H1 (cell line): Measurements from ENCODE around the gene TRIM21. TPM values are rescaled to one million over a fixed set of nuclear protein-coding genes. Genes with fewer than 3 reads are reported as not detected.

Experiments
- CTBP2 ChIP-seq: IDR thresholded peaks from 2 replicates; pipeline ENCODE4 v1.7.0; 2011; ENCODE audit warnings: borderline replicate concordance, mild to moderate bottlenecking, moderate library complexity, mixed read lengths, low read length; ENCODE audit not compliant: insufficient read depth, insufficient read length
- YY1 ChIP-seq: IDR thresholded peaks from 2 replicates; pipeline ENCODE4 v1.6.1; 2011; ENCODE audit warnings: low read depth, mild to moderate bottlenecking, low read length
- polyA plus RNA-seq, 7 experiments: library from polyadenylated mRNA; depleted of rRNA in 3 of 7; stranded (reverse) in 5 of 7; unstranded in 2 of 7; fragments of >200 nt in 5 of 7; fragments of 200-250 nt in 2 of 7; gene quantifications; 1 replicate in 5 of 7; 2 replicates in 1 of 7; 4 replicates in 1 of 7; pipeline versions ENCODE4 v1.2.1 to v1.2.3, GENCODE V29; 2011 to 2013; ENCODE audit warnings: missing spikeins in 2 of 7, mixed read lengths in 2 of 7
- total RNA-seq: library from RNA; stranded (reverse); fragmentation: NEBNext Ultra II Directional; extraction: Animal tissue kit (Norgen Biotek cat#: 25700); gene quantifications from 2 replicates; pipeline ENCODE4 v1.2.1, GENCODE V29; 2021
- TF ChIP-seq, protein P1 (sequence below): IDR thresholded peaks from 2 replicates; pipeline ENCODE4 v1.6.1; 2011; ENCODE audit warnings: low read length, improper control_type of control experiment
- TF ChIP-seq, protein P2 (sequence below): IDR thresholded peaks from 2 replicates; pipeline ENCODE4 v1.6.1; 2012; ENCODE audit warnings: inconsistent platforms
- TF ChIP-seq, protein P3 (sequence below): IDR thresholded peaks from 2 replicates; pipeline ENCODE4 v1.6.1; 2011; ENCODE audit warnings: low read depth, mild to moderate bottlenecking, low read length; ENCODE audit not compliant: insufficient read depth
- TF ChIP-seq, protein P4 (sequence below): IDR thresholded peaks from 2 replicates; pipeline ENCODE4 v1.6.1; 2012; ENCODE audit warnings: low read length, inconsistent platforms

Gene TRIM21
- total and polyA plus RNA-seq, 2 of the 8 experiments (the other 6 are each of a cell fraction or from before 2014, with no cell fraction given) = 15.6 to 16.7 TPM

DNA sequence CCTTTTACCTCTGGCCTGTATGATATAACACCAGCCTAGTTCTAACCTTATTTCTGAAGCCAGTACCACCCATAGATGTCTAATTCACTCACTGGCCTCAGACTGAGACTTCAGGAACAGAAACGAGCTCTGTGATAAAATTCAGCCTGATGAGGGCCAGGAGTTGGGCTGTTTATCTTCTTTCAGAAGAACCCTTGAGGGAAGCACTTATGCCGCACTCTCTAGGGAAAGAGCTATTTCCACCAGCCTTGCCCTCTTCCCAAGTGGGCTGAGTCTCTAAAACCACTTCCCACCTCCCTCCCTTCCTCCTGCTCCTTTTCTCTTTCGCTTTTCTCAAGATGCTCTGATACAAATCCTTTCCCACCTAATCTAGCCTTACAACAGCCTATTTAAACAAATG, 23.3 kb downstream of the TRIM21 start (continued):
- no peak for TF ChIP-seq YY1
- TF ChIP-seq, protein P1, sequence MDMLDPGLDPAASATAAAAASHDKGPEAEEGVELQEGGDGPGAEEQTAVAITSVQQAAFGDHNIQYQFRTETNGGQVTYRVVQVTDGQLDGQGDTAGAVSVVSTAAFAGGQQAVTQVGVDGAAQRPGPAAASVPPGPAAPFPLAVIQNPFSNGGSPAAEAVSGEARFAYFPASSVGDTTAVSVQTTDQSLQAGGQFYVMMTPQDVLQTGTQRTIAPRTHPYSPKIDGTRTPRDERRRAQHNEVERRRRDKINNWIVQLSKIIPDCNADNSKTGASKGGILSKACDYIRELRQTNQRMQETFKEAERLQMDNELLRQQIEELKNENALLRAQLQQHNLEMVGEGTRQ = no peak
- TF ChIP-seq, protein P2, sequence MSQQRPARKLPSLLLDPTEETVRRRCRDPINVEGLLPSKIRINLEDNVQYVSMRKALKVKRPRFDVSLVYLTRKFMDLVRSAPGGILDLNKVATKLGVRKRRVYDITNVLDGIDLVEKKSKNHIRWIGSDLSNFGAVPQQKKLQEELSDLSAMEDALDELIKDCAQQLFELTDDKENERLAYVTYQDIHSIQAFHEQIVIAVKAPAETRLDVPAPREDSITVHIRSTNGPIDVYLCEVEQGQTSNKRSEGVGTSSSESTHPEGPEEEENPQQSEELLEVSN = no peak
- TF ChIP-seq, protein P3, sequence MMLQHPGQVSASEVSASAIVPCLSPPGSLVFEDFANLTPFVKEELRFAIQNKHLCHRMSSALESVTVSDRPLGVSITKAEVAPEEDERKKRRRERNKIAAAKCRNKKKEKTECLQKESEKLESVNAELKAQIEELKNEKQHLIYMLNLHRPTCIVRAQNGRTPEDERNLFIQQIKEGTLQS = no peak
- TF ChIP-seq, protein P4, sequence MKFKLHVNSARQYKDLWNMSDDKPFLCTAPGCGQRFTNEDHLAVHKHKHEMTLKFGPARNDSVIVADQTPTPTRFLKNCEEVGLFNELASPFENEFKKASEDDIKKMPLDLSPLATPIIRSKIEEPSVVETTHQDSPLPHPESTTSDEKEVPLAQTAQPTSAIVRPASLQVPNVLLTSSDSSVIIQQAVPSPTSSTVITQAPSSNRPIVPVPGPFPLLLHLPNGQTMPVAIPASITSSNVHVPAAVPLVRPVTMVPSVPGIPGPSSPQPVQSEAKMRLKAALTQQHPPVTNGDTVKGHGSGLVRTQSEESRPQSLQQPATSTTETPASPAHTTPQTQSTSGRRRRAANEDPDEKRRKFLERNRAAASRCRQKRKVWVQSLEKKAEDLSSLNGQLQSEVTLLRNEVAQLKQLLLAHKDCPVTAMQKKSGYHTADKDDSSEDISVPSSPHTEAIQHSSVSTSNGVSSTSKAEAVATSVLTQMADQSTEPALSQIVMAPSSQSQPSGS = no peak
- no peak for TF ChIP-seq CTBP2
